Subcutaneous adipose tissue (tissue), 4 donors: ENCODE data around the gene B4GALT1. TPM values are rescaled to one million over a fixed set of nuclear protein-coding genes. Genes with fewer than 3 reads are reported as not detected.

Experiments
- CTCF ChIP-seq: fragments of 450-650 bp; IDR thresholded peaks from one replicate; pipeline ENCODE4 v1.5.1; 2016; ENCODE audit warnings: low read depth, mild to moderate bottlenecking, control low read depth, antibody characterized with exemption, moderate library complexity
- total RNA-seq, 4 donors: library from RNA; depleted of rRNA; stranded (reverse); fragments of >200 nt; gene quantifications; one replicate each; pipeline ENCODE4 v1.1.0, GENCODE V29; 2016

Gene B4GALT1
- total RNA-seq, 4 donors from 2014 or later, result 39.6 to 100 (median 64.5) TPM

GRCh38 chr9:33101104-33101951 is 65.8 kb downstream of the B4GALT1 start:
- no peak for TF ChIP-seq CTCF

- no peak for TF ChIP-seq CTCF
These were observed 67.4 kb downstream of the B4GALT1 start for GRCh38 chr9:33099754-33100153.

- no peak for TF ChIP-seq CTCF
These were observed 69.9 kb downstream of the B4GALT1 start for GRCh38 chr9:33097192-33097591.

- no peak for TF ChIP-seq CTCF
These were observed 74.5 kb downstream of the B4GALT1 start for GRCh38 chr9:33092634-33093033.

- TF ChIP-seq CTCF, result no peak
These were observed 84.4 kb downstream of the B4GALT1 start for GRCh38 chr9:33082538-33083326.

GRCh38 chr9:33082128-33082527 is 85.0 kb downstream of the B4GALT1 start:
- no peak for TF ChIP-seq CTCF
